IPS-NIHi11 (cell line): ENCODE data around the gene PDE6A.

Experiments used
- DNase-seq: peaks from one replicate; pipeline ENCODE4 v3.0.0; 2012; ENCODE audit warnings: mixed read lengths, low spot score

PDE6A gene

DNA sequence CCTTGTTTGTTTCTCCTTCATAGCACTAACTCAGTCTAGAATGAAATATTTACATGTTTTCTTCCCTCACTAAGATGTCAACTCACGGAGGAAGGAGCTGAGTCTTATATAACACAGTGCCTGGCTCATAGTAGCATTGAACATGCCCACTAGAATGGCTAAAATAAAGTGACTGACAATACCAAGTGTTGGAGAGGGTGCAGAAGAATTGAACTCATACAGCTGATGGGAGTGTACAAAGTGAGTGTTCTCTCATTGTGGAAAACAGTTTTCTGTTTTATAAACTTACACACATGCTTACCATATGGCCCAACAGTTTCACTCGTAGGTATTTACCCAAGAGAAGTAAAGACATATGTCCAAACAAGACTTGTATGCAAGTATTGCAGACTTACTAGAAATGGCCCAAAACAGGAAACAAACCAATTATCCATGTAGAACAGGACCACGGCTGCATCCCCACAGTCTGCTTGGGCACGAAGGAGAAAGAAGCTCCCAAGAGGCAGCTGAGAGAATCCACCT is 127.0 kb downstream of the PDE6A start:
- no peak for DNase-seq

DNA sequence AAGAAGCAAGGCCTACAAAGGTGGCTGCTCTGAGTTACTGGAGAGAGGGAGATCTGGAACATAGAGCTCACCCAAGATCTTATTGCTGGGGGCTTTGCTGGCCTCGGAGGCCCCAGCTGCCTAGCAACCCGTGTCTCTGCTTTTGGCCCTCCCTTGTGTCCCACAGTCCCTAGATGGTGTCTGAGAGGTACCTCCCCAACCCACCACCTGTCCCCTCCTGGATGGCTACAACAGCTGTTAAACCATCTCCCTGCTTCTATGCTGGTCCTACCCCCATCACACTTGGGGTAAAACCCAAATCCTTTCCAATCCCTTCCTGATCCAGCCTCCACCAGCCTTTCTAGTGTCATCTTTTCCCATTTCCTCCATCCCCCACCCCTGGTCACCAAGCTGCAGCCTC is 127.9 kb downstream of the PDE6A start:
- DNase-seq, result no peak

DNA sequence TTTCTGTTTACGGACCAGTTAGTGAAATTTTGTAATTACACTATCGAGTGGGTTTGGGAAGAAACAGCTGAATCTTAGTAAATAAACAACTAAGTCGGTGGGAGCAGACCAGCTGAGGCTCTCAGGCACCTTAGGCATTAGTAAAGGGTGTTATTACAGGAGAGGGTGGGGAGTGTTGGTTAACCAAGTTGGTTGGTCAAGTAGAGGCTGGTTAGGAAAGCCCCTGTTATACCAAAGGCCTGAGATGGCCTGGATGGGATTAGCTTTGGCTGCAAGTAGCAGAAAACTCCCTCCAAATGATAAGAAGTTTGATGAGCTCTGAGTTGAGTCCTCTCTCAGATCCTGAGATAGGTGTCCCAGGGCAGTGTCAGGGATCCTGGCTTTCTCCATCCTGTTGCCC is 133.1 kb downstream of the PDE6A start:
- no peak for DNase-seq

DNA sequence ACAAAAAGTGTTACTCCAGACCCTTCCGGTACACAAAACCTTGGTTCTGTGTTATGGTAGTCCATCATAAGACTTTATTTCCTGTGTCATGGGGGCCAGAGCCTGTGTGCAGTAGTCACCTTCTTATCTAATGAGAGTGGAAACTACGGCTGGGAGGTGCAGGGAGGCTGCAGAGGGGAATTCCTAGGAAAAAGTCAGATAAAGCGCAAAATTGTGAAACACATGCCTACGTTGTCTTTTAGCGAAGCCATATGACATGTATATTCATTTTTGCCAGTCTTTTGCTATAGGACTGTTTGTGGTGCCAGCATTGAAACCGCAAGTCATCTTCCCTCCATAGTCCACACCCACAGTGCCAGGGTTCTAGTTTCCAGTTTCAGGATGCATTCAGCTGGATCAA is 133.7 kb downstream of the PDE6A start:
- DNase-seq, result no peak

DNA sequence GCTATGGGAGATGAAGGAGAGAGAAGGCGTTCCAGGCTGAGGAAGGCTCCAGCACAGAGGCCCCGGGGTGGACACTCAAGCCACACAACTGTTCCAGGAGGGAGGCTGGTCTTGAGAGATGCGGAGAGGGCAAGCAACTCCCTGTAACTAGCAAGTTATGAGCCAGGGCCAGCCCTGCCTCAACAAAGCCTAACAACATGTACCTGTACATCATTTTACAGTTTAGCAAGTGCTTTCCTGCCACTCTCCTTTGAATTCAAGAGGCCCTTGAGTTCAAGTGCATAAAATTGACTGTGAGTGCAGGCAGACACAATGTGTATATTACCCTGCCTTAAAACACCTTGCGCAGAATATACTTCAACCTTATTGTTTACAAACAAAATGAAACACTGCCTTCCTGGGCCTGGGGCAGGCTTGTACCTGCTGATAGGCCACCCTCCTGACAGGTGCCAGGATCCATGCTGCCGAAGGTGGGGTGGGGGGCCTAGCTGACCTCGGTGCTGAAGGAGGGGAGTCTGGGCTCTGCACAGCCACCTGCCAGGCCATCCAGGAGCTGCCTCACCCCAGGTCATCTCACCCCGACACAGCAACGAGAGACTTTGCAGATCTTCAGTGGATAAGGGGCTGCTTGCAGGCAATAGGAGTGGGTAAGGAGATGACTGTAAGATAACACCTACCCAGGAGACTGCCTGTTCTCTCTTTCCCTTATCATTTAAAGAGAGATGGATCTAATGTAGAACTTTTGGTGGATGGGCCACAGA is 134.5 kb downstream of the PDE6A start:
- DNase-seq, result no peak

DNA sequence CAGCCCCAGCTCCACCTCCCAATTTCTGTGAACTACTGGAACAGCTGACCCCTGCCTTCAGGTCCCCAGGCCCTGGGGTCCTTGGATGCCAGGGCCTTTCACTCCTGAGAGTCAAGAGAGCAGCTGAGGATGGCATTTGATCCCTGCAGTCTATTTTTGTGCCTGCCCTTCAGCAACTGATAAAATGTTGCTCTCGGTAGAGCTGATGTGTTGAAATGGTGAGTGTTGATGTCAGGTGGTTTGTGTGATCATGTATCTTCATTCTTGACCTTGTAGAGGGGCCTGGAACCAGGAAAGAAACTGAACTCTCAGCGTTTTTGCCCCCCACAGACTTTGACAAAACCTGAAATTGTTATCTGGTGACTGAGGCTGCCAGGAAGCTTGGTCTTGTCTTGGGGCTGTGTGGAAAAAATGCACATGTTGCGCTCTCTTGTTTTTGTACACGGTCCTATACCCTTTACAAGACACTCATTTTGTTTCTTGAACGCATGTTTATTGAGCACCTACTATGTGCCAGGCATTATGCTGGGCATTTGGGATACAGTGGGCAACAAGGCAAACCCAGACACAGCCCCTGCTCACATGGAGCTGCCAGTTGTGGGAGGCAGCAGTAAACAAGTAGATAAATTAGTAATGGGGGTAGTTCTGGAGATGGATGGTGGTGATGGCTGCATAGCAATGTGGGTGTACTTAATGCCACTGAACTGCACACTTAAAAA is 136.2 kb downstream of the PDE6A start:
- DNase-seq, result no peak
